ENCODE results near the gene KLHL36.

GRCh38 chr16:84650062-84650991 lies 2.0 kb downstream of the KLHL36 start:
- TF ChIP-seq CTCF (IDR thresholded peaks at IDR 0.05) (no peak), ZFX (IDR thresholded peaks at IDR 0.05; ENCODE audit: borderline replicate concordance) (no peak)
